Vagina (tissue), 2 donors: ENCODE measurements around the gene LILRB2. TPM values are rescaled to one million over a fixed set of nuclear protein-coding genes. Genes with fewer than 3 reads are reported as not detected.
"Not testable (repeated sequence)": the region's sequence is repeated elsewhere in the genome, so short reads cannot be mapped to it uniquely, and the experiment has no call there.

Experiments
- DNase-seq, 2 donors: peaks; one replicate each; pipeline ENCODE4 v3.0.0-alpha.2; 2017; ENCODE audit errors: extremely low spot score in 2 of 2
- H3K27ac ChIP-seq: fragments of 200-600 bp; sonication (generic); one replicate; pipeline ENCODE4 v1.5.1; 2019
- H3K27me3 ChIP-seq: fragments of 200-600 bp; sonication (generic); one replicate; pipeline ENCODE4 v1.5.1; 2019
- H3K36me3 ChIP-seq, 2 donors: fragments of 200-600 bp; sonication (generic); one replicate each; pipeline ENCODE4 v1.5.1; 2017 to 2019
- H3K4me1 ChIP-seq: fragments of 200-600 bp; sonication (generic); one replicate; pipeline ENCODE4 v1.5.1; 2019
- H3K4me3 ChIP-seq, 2 donors: fragments of 200-600 bp; sonication (generic); 1 replicate in 1 of 2; 2 replicates in 1 of 2; pipeline ENCODE4 v1.5.1; 2016 to 2019
- H3K9me3 ChIP-seq: fragments of 200-600 bp; sonication (generic); one replicate; pipeline ENCODE4 v1.5.1; 2019
- CTCF ChIP-seq, 3 experiments: fragments of 450-650 bp in 2 of 3; fragments of 200-600 bp in 1 of 3; sonication (generic) in 1 of 3; IDR thresholded peaks; one replicate each; pipeline ENCODE4 v1.5.1; 2017 to 2019; ENCODE audit warnings: antibody characterized with exemption in 3 of 3, mild to moderate bottlenecking in 2 of 3, moderate library complexity in 2 of 3
- POLR2A ChIP-seq, 2 donors: fragments of 450-650 bp; IDR thresholded peaks; one replicate each; pipeline ENCODE4 v1.6.1; 2017; ENCODE audit warnings: antibody characterized with exemption in 2 of 2, mild to moderate bottlenecking in 2 of 2, moderate library complexity in 2 of 2
- POLR2AphosphoS5 ChIP-seq, 2 donors: sonication (generic); formaldehyde crosslinking; IDR thresholded peaks; one replicate each; pipeline ENCODE4 v1.9.0; 2017; ENCODE audit warnings: antibody characterized with exemption in 2 of 2, mild to moderate bottlenecking in 2 of 2, low read depth in 1 of 2; ENCODE audit not compliant: insufficient read depth in 1 of 2
- intact Hi-C: fragments of 100-400 bp; cut with DNase I; formaldehyde crosslinking; loops from one replicate; pipeline ENCODE4 v1.15.1; 2023
- total RNA-seq: library from RNA; depleted of rRNA; stranded (reverse); fragments of >200 nt; gene quantifications from one replicate; pipeline ENCODE4 v1.2.3, GENCODE V29; 2016

LILRB2 gene
- total RNA-seq, 1 donor from 2014 or later = 2.0 TPM

GRCh38 chr19:54282686-54283470 is 2.0 kb upstream of the LILRB2 start:
- H3K27ac ChIP-seq = no peak overlapping the region
- no peaks in the 10 kb centered on the region for H3K36me3 ChIP-seq
- DNase-seq = no peak
- H3K4me3 ChIP-seq = no peak overlapping the region
- TF ChIP-seq POLR2A (IDR thresholded peaks at IDR 0.05) (no peak), CTCF (IDR thresholded peaks at IDR 0.05) (no peak), POLR2AphosphoS5 (IDR thresholded peaks at IDR 0.05; ENCODE audit: insufficient read depth in 1 of 2, low read depth in 1 of 2) (no peak)
- H3K9me3 ChIP-seq = no peaks in the 10 kb centered on the region
- no peaks in the 10 kb centered on the region for H3K4me1 ChIP-seq
- no peaks in the 10 kb centered on the region for H3K27me3 ChIP-seq
- intact Hi-C loops = no loop called here

GRCh38 chr19:54281729-54282075 is 792 bp upstream of the LILRB2 start:
- DNase-seq, intact Hi-C loops: not testable (repeated sequence)

GRCh38 chr19:54280441-54280840 is 469 bp downstream of the LILRB2 start:
- H3K4me1 ChIP-seq, H3K36me3 ChIP-seq, DNase-seq, H3K27ac ChIP-seq, H3K4me3 ChIP-seq, H3K27me3 ChIP-seq, H3K9me3 ChIP-seq, intact Hi-C loops: not testable (repeated sequence)

More at GRCh38 chr19:54281729-54282075, 792 bp upstream of the LILRB2 start:
- not testable (repeated sequence) for H3K4me3 ChIP-seq, H3K36me3 ChIP-seq, H3K27me3 ChIP-seq, H3K4me1 ChIP-seq, H3K27ac ChIP-seq, H3K9me3 ChIP-seq

GRCh38 chr19:54280025-54280424 is 885 bp downstream of the LILRB2 start:
- H3K36me3 ChIP-seq, H3K4me1 ChIP-seq, DNase-seq, H3K4me3 ChIP-seq, H3K27ac ChIP-seq, H3K9me3 ChIP-seq, H3K27me3 ChIP-seq, intact Hi-C loops: not testable (repeated sequence)

- H3K4me1 ChIP-seq = no peaks in the 10 kb centered on the region
- H3K9me3 ChIP-seq = no peaks in the 10 kb centered on the region
- TF ChIP-seq POLR2A (IDR thresholded peaks at IDR 0.05) (no peak), POLR2AphosphoS5 (IDR thresholded peaks at IDR 0.05; ENCODE audit: insufficient read depth in 1 of 2, low read depth in 1 of 2) (no peak)
- no peaks in the 10 kb centered on the region for H3K27me3 ChIP-seq
- intact Hi-C loops = no loop called here
- H3K27ac ChIP-seq = no peak overlapping the region
- DNase-seq = no peak
- no peaks in the 10 kb centered on the region for H3K36me3 ChIP-seq
- H3K4me3 ChIP-seq = no peak overlapping the region
Observed at GRCh38 chr19:54279406-54279962, 1.4 kb downstream of the LILRB2 start.

- intact Hi-C loops, H3K27me3 ChIP-seq, H3K36me3 ChIP-seq, H3K27ac ChIP-seq, DNase-seq, H3K9me3 ChIP-seq, H3K4me3 ChIP-seq, H3K4me1 ChIP-seq: not testable (repeated sequence)
Observed at GRCh38 chr19:54278571-54279195, 2.2 kb downstream of the LILRB2 start.

- H3K36me3 ChIP-seq, H3K9me3 ChIP-seq, H3K27me3 ChIP-seq, H3K4me1 ChIP-seq, intact Hi-C loops, DNase-seq, H3K27ac ChIP-seq, H3K4me3 ChIP-seq: not testable (repeated sequence)
Observed at GRCh38 chr19:54278056-54278455, 2.9 kb downstream of the LILRB2 start.

GRCh38 chr19:54277111-54277615 is 3.7 kb downstream of the LILRB2 start:
- H3K9me3 ChIP-seq, H3K27me3 ChIP-seq, H3K36me3 ChIP-seq, DNase-seq, H3K4me1 ChIP-seq, intact Hi-C loops, H3K4me3 ChIP-seq, H3K27ac ChIP-seq: not testable (repeated sequence)
